Cardiac muscle cell (in vitro differentiated cells and primary cell): ENCODE measurements around the gene ANKRD40. TPM values are rescaled to one million over a fixed set of nuclear protein-coding genes. Genes with fewer than 3 reads are reported as not detected.

Experiments used
- DNase-seq, 2 donors: peaks; one replicate each; pipeline versions ENCODE4 v3.0.0 to v3.0.0-alpha.2; 2010 to 2017; ENCODE audit warnings: low read depth in 1 of 2, low spot score in 1 of 2
- H3K27ac ChIP-seq: fragments of 200-600 bp; sonication (generic); 2 replicates; pipeline ENCODE4 v1.5.1; 2016
- H3K27me3 ChIP-seq: fragments of 200-600 bp; sonication (generic); 2 replicates; pipeline ENCODE4 v1.6.0; 2016; ENCODE audit warnings: control low read depth
- H3K36me3 ChIP-seq: fragments of 200-600 bp; sonication (generic); 2 replicates; pipeline ENCODE4 v1.5.1; 2016; ENCODE audit warnings: control low read depth
- H3K4me1 ChIP-seq: fragments of 200-600 bp; sonication (generic); 2 replicates; pipeline ENCODE4 v1.8.1; 2017; ENCODE audit warnings: low read depth, mild to moderate bottlenecking, mixed run types
- H3K4me3 ChIP-seq: fragments of 200-600 bp; sonication (generic); 2 replicates; pipeline ENCODE4 v1.5.1; 2016; ENCODE audit warnings: mild to moderate bottlenecking
- H3K9me3 ChIP-seq: fragments of 200-600 bp; sonication (generic); 2 replicates; pipeline ENCODE4 v1.5.1; 2017; ENCODE audit warnings: low read depth, mild to moderate bottlenecking, control low read depth
- polyA plus RNA-seq: library from polyadenylated mRNA; unstranded; fragments of >200 nt; fragmentation: Nextera tagmentation; extraction: Ambion mirVana; gene quantifications from 2 replicates; pipeline ENCODE4 v1.2.1, GENCODE V29; 2016
- total RNA-seq: library from RNA; depleted of rRNA; stranded (reverse); fragments of >200 nt; gene quantifications from 2 replicates; pipeline ENCODE4 v1.2.3, GENCODE V29; 2016
- TF ChIP-seq, protein P1 (sequence below): IDR thresholded peaks from 2 replicates; pipeline ENCODE4 v1.5.1; 2012; ENCODE audit warnings: low read depth, mild to moderate bottlenecking, low read length

ANKRD40 gene
- total and polyA plus RNA-seq, 2 experiments from 2014 or later, result 12.3 to 23.6 TPM

DNA sequence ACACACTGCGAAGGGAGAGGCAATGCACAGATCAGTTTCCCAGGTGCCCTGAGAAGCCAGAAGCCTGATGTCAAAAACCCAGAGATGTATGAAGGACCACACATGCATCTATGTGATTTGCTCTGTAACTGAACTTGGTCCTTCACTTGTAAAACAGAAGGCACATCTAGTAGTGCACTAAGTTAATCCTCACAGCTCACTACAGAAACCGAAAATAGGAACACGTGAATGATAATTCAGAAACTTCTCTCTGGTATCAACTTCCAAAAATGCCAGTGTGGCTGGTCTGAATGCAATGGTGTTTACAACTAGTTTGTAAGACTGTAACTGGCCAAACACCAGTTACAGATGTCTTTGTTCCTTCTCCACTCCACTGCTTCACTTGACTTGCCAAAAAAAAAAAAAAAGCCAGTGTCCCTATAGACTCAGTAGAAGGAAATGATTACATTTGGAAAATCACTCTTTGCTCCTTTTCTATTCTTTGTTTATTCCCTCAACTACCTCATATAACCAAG is 11.3 kb downstream of the ANKRD40 start:
- no peak for DNase-seq
- Histone ChIP-seq H3K4me1 (peaks cover 18% of the 10 kb centered on the region), H3K27me3 (no peaks in the 10 kb centered on the region), H3K27ac (no peak overlapping the region), H3K4me3 (no peak overlapping the region), H3K36me3 (peaks cover 60% of the 10 kb centered on the region), H3K9me3 (no peaks in the 10 kb centered on the region)
- TF ChIP-seq, protein P1, sequence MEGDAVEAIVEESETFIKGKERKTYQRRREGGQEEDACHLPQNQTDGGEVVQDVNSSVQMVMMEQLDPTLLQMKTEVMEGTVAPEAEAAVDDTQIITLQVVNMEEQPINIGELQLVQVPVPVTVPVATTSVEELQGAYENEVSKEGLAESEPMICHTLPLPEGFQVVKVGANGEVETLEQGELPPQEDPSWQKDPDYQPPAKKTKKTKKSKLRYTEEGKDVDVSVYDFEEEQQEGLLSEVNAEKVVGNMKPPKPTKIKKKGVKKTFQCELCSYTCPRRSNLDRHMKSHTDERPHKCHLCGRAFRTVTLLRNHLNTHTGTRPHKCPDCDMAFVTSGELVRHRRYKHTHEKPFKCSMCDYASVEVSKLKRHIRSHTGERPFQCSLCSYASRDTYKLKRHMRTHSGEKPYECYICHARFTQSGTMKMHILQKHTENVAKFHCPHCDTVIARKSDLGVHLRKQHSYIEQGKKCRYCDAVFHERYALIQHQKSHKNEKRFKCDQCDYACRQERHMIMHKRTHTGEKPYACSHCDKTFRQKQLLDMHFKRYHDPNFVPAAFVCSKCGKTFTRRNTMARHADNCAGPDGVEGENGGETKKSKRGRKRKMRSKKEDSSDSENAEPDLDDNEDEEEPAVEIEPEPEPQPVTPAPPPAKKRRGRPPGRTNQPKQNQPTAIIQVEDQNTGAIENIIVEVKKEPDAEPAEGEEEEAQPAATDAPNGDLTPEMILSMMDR, result no peak

DNA sequence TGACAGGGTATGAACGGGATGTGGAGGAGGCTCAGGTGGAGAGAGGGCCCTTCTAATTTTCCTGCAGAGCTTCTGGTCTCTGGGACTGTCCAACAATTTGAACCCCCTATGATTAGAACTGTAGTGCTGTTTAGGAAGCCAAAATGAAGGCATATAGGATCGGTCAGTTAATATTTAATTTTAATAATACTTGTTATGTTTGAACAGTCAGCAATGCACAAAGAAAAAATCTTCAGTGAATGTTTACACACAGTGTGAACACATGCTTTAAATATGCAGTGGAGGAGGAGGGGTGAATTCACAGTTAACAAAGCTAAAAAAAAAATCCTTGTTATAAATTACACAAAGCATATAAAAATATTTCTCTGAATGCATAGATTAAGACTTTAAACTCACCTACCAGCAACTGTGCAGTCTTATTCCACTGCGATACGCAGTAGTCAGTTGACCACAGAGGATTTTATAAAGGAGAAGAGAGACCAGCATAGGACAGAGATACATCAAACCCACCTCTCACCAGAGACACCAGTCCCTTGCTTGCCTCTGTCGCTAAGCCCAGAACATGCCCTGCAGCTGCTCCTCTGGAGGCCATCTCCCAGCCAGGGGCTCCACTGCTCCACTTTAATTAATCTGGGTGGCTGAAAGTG is 14.6 kb downstream of the ANKRD40 start:
- H3K36me3 ChIP-seq, result peaks cover 43% of the 10 kb centered on the region
- no peaks in the 10 kb centered on the region for H3K9me3 ChIP-seq
- no peak for DNase-seq
- H3K4me3 ChIP-seq, result no peak overlapping the region
- H3K27me3 ChIP-seq, result no peaks in the 10 kb centered on the region
- H3K27ac ChIP-seq, result peak overlapping the region; percentile 80
- H3K4me1 ChIP-seq, result peaks cover 20% of the 10 kb centered on the region
- TF ChIP-seq, protein P1, result no peak

DNA sequence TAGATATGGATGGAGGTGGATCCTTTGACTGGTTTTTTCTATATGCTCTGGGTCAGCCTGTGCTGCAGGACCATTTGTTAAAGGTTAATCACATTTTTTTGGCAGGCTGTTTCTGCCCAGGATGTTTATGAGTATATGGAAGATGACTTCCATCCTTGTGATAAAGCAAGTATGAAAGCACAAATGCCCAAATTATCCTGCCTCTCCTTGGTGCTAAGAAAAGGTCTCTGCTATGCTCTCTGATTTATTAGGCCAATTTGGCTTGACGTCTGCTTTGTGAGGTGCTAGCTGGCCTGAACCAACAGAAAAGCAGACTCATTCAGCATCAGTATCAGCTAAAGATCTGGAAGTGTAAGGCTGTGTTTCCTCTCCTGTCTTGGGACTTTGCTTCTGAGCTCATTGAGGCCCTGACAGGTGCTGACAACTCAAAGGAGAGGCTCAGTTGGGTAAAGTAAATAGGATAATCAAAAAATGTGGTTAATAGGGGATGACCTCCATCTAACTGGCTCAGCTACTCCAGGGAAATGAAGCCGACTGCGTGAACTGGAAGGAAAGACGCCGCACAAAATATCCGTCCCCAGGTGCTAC is 15.2 kb downstream of the ANKRD40 start:
- Histone ChIP-seq H3K27me3 (no peaks in the 10 kb centered on the region), H3K9me3 (no peaks in the 10 kb centered on the region), H3K27ac (peak overlapping the region; percentile 80), H3K36me3 (peaks cover 38% of the 10 kb centered on the region), H3K4me1 (peaks cover 20% of the 10 kb centered on the region), H3K4me3 (no peak overlapping the region)
- TF ChIP-seq, protein P1, result no peak
- peak in 1 of 2 donors; percentile 11 for DNase-seq

DNA sequence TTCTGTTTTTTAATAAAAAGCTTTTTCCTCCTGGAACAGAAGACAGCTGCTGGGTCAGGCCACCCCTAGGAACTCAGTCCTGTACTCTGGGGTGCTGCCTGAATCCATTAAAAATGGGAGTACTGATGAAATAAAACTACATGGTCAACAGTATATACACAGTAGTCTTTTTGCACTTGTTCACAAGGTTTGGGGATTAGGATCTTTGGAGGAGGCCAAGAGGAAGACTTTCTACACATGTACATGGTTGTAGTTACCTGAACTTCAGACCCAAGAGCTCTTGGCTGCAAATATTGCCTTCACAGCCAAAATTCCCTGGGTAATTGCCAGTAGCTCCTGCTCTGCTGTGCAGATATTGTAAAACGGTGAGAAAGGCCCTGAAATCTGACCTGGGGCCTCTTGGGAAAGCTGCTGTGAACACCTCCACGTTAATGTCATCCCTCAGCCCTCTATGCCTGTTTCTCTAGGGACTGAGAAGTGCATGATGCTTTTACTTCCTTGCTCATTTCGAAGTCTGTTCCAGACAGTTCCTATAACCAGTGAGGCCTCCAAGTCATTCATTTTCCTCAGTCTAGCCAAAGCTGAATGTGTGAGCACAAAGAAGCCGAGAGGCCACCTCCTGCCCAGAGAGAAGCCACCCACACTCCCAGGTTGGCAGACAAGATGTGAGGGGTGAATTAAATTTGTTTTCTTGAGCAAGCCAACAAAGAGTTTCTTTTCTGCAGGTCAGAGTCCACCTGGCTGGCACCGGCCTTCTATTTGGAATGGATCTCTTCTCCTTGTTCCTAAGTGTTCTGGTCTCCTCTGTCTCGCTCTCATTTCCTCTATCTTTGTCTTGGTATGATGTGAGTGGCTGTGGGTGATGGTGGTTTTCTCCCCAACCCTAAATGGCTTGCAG is 15.9 kb downstream of the ANKRD40 start:
- Histone ChIP-seq H3K36me3 (peaks cover 33% of the 10 kb centered on the region), H3K4me3 (no peak overlapping the region), H3K9me3 (no peaks in the 10 kb centered on the region), H3K4me1 (peaks cover 20% of the 10 kb centered on the region), H3K27ac (peak overlapping the region; percentile 80), H3K27me3 (no peaks in the 10 kb centered on the region)
- TF ChIP-seq, protein P1, result no peak
- DNase-seq, result no peak

DNA sequence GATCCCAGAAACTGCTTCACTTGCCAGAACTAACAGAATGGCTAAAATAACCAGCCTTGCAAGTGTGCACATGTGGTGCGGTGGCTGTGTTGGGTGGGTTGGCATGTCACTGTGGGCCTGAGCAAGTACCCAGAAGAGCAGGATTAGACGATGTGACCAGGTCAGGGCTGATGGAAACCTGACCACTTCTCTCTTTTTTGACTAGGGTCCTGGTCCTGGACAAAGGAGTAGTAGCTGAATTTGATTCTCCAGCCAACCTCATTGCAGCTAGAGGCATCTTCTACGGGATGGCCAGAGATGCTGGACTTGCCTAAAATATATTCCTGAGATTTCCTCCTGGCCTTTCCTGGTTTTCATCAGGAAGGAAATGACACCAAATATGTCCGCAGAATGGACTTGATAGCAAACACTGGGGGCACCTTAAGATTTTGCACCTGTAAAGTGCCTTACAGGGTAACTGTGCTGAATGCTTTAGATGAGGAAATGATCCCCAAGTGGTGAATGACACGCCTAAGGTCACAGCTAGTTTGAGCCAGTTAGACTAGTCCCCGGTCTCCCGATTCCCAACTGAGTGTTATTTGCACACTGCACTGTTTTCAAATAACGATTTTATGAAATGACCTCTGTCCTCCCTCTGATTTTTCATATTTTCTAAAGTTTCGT is 16.7 kb downstream of the ANKRD40 start:
- Histone ChIP-seq H3K4me3 (no peak overlapping the region), H3K36me3 (peaks cover 27% of the 10 kb centered on the region), H3K27ac (no peak overlapping the region), H3K9me3 (no peaks in the 10 kb centered on the region), H3K27me3 (no peaks in the 10 kb centered on the region), H3K4me1 (peaks cover 25% of the 10 kb centered on the region)
- TF ChIP-seq, protein P1, result no peak
- no peak for DNase-seq
